Transverse colon (tissue), 4 donors: ENCODE measurements around the gene API5.
A peak's percentile ranks its signal among the peaks of the same experiment; 100 is the strongest.

Experiments
- CTCF ChIP-seq, 5 experiments: fragments of 200-600 bp in 3 of 5; fragments of 450-650 bp in 2 of 5; sonication (generic) in 3 of 5; IDR thresholded peaks; 1 replicate in 2 of 5; 2 replicates in 3 of 5; pipeline ENCODE4 v1.5.1; 2016 to 2017; ENCODE audit warnings: antibody characterized with exemption in 5 of 5, inconsistent platforms in 3 of 5, mild to moderate bottlenecking in 2 of 5, moderate library complexity in 1 of 5
- EP300 ChIP-seq: sonication (generic); formaldehyde crosslinking; IDR thresholded peaks from one replicate; pipeline ENCODE4 v1.6.1; 2017; ENCODE audit warnings: antibody characterized with exemption, low read depth
- POLR2A ChIP-seq: fragments of 450-650 bp; IDR thresholded peaks from one replicate; pipeline ENCODE4 v1.6.1; 2016; ENCODE audit warnings: antibody characterized with exemption, mild to moderate bottlenecking, moderate library complexity
- POLR2AphosphoS5 ChIP-seq, 3 donors: sonication (generic); formaldehyde crosslinking; IDR thresholded peaks; one replicate each; pipeline ENCODE4 v1.6.1; 2016; ENCODE audit warnings: antibody characterized with exemption in 3 of 3

- peak; percentile 49 to 86 (median 81) for TF ChIP-seq CTCF (IDR thresholded peaks at IDR 0.05)
- no peak for TF ChIP-seq POLR2A
- TF ChIP-seq EP300: no peak
- TF ChIP-seq POLR2AphosphoS5 (IDR thresholded peaks at IDR 0.05): no peak
These were observed 29.0 kb upstream of the API5 start for GRCh38 chr11:43282607-43283440.
